Caki2 (cell line): ENCODE data around the gene PRICKLE2. TPM values are rescaled to one million over a fixed set of nuclear protein-coding genes. Genes with fewer than 3 reads are reported as not detected.

Experiments used
- DNase-seq: peaks from one replicate; pipeline ENCODE4 v3.0.0-alpha.2; 2015; ENCODE audit warnings: low read depth
- in situ Hi-C: cut with HindIII; loops from 2 replicates; pipeline ENCODE4 v1.10.0; 2016; ENCODE audit warnings: low sequenced_read_pairs, low pct_unique_long_range_greater_than_20kb, mixed read lengths
- total RNA-seq: library from RNA; depleted of rRNA; stranded (reverse); fragments of >200 nt; shearing (Covaris generic); gene quantifications from 2 replicates; pipeline ENCODE4 v1.2.3, GENCODE V29; 2014; ENCODE audit warnings: low replicate concordance

Gene PRICKLE2
- total RNA-seq, 1 experiment from 2014 or later, result 0.24 TPM

GRCh38 chr3:64078966-64079365 is 146.3 kb downstream of the PRICKLE2 start:
- in situ Hi-C loops, result no loop called here
- no peak for DNase-seq

DNA sequence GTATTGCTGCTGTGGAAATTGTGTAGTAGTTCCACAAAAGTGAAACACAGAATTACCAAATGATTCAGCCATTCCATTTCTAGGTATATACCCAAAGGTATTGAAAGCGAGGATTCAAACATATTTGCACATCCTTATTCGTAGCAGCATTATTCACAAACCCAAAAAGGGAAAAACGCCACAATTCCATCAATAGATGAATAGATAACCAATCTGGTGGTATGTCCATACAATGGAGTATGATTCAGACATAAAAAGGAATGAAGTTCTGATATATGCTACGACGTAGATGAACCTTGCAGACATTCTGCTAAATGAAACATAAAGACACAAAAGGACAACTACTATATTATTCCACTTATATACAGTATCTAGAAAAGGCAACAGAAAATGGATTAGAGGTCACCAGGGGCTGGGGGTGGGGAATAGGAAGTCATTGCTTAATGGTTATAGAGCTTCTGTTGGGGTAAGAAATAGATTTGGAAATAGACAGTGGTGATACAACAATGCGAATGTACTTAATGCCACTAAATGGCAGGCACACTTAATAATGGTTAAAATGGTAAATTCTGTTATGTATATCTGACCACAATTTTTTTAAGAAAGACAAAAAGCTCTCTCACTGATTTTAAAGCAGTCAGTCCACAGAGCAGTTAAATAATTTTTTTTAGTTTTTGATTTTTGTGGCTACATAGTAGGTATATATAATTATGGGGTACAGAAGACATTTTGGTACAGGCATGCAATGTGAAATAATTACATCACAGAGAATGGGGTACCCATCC is 150.2 kb downstream of the PRICKLE2 start:
- DNase-seq, result no peak
- in situ Hi-C loops, result no loop called here

GRCh38 chr3:64074060-64074459 is 151.2 kb downstream of the PRICKLE2 start:
- in situ Hi-C loops, result no loop called here

DNA sequence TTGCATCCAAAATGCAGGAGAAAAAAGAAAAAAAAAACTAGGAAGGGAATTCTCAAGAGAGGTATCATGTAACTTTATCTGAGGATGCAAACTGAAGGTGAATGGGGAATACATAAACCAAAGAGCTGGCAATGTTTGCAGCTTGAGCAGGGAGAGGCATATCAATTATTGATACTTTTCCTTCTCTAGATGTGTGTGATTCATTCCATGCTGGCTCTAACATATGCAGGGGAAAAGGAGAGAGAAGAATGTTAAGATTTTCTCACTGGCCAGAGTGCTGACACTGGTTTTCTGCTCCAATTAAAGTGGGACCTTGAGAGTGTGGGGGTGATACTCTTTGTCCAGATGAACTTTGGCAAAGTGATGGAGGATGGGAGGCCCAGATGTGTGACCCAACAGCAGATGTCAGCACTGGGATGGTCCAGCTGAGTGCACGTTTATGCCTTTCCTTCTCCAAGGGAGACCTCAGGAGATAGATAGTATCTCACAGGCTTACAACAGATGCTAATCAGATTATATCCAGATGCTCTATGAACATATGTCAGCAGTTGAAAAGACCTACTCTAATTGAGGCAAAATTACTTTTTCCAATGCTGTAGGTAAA is 152.0 kb downstream of the PRICKLE2 start:
- in situ Hi-C loops, result no loop called here
- no peak for DNase-seq

More at GRCh38 chr3:64074060-64074459, 151.2 kb downstream of the PRICKLE2 start:
- DNase-seq, result no peak

DNA sequence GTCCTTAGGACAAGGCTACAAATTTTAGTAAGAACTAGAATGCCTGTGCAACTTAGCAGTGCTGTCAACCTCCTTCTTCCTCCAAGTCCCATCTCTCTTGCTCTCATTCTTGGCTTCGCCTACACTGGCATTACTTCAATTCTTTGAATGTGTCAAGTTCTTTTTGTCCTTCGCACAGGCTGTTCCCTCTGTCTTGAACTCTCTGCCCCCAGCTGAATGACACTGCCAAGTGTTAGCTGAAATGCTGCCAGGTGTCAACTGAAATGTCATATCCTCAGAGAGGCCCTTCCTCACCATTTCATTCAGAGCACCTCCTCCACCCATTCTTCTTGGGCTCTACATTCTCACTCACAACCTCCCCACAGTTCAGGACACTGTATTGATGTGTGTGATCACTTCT is 153.1 kb downstream of the PRICKLE2 start:
- no peak for DNase-seq
- in situ Hi-C loops, result no loop called here

DNA sequence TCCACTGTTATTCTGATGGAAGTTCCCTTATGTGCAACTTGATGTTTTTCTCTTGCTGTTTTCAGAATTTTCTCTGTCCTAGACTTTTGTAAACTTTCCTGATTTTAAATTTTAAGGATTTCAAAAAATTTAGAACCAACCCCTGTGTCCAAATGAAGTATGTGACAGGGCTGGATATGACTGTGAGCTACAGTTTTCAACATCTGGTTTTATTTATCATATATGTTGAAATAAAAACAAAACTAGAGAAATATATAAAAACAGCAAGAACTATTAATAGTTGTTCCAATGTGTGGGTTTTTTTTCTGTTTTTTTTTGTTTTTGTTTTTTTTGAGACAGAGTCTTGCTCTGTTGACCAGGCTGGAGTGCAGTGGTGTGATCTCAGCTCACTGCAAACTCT is 154.6 kb downstream of the PRICKLE2 start:
- in situ Hi-C loops, result no loop called here

GRCh38 chr3:64067506-64068346 is 157.5 kb downstream of the PRICKLE2 start:
- DNase-seq, result no peak
- in situ Hi-C loops, result no loop called here

More for the DNA sequence above, 154.6 kb downstream of the PRICKLE2 start:
- DNase-seq, result no peak

DNA sequence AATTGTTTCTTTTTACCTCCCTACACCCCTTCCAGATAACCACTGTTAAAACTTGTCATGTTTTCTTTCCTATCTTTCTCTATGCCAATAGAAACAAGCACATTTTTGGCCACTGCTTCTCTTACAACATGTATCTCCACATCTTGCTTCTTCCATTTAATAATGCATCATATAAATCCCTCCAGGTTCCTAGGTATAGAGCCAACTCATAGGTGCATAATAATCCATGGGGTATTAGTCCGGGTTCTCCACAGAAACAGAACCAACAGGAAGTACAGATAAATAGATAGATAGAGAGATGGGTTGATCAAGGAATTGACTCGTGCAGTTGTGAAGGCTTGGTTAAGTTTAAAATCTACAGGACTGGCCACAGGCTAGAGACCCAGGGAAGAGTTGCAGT is 160.5 kb downstream of the PRICKLE2 start:
- in situ Hi-C loops, result no loop called here

DNA sequence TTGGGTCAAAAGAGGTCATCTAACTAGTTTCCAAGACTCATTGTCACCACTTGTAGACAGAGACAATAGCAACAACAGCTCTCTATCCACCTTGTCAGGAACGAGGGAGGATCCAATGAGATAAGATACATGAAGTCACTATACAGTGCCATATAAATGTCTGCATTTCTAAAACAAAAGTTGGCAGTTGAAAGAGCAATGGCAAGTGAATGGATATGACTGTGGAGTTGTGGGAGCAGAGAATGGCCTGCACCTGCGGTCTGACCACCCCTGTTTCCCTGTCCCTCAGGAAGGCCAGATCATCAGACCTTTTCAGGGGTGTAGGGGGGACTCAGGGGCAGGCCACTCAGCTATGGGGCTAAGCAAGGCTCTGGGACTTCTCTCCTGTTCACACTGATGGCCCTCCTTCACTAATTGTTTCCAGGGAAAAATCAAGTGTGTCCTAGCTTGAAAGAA is 161.3 kb downstream of the PRICKLE2 start:
- in situ Hi-C loops, result no loop called here
- no peak for DNase-seq

More for the DNA sequence above, 160.5 kb downstream of the PRICKLE2 start:
- DNase-seq, result no peak

GRCh38 chr3:64063207-64063982 is 161.9 kb downstream of the PRICKLE2 start:
- in situ Hi-C loops, result no loop called here
- DNase-seq, result no peak

GRCh38 chr3:64061628-64062027 is 163.6 kb downstream of the PRICKLE2 start:
- in situ Hi-C loops, result no loop called here

DNA sequence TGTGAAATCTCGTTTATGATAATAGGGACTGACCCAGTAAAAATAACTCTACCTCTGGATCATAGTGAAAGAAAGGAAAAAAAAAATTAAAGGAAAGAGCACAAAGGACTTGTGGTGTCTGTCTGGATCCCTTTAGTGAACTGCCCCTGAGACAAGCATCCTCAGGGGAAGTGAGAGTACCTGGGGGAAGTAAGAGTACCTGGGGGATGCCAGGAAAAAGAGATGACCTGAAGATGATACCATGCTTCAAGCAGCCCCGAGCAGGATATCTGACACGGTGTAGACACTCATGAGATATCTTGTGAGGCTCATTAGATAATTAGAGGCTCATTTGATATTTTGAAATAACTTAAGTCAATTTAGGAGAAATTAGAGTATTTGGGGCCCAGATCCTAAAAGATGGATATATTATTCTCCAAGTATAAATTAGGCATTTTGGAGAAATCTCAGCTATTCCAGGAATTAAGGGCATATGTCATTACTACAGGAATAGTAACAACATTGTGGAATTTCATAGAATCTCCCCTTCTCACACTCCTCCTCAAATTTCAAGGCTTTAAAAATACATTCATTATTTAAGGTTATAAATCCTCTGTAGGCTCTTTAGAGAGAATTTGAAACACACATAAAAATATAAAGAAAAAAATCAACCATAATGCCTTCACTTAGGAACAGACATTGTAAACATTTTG is 165.6 kb downstream of the PRICKLE2 start:
- no peak for DNase-seq
- in situ Hi-C loops, result no loop called here

More at GRCh38 chr3:64061628-64062027, 163.6 kb downstream of the PRICKLE2 start:
- DNase-seq, result no peak

DNA sequence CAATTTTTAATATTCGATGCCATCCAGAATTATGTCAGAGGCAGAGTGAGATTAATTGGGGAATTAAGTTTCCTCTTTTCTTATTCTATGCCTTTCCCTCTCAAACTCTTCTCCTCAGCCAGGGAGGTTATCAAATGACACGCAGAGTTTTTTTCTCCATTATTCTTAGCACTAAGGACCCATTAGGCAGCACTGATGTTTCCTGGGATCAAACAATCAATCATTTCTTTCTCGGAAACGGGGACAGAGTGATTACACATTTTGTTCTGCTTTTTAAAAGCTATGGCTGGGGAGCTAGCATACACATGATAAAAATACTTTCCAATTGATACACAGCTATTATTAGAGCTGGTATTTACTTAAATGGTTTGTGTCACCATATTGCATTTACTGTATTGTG is 166.7 kb downstream of the PRICKLE2 start:
- in situ Hi-C loops, result no loop called here

DNA sequence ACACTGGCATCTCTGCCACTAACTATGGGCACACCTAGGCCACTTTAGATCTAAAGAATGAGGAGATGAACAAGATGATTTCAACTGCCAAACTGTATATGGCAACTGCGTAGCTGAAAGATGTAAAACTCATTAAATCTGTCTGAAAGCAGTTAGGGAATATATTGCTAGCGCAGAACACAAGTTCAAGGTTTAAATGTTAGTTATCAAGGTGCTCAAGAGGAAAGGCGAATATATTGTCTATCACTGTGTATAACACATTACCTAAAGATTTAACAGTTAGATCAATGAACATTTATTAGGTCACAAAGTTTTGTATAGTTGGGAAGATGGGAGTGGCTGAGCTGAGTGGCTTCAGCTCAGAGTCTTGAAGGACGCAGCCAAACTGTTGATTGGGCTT is 168.0 kb downstream of the PRICKLE2 start:
- in situ Hi-C loops, result no loop called here
- DNase-seq, result no peak

More for the DNA sequence above, 166.7 kb downstream of the PRICKLE2 start:
- no peak for DNase-seq

DNA sequence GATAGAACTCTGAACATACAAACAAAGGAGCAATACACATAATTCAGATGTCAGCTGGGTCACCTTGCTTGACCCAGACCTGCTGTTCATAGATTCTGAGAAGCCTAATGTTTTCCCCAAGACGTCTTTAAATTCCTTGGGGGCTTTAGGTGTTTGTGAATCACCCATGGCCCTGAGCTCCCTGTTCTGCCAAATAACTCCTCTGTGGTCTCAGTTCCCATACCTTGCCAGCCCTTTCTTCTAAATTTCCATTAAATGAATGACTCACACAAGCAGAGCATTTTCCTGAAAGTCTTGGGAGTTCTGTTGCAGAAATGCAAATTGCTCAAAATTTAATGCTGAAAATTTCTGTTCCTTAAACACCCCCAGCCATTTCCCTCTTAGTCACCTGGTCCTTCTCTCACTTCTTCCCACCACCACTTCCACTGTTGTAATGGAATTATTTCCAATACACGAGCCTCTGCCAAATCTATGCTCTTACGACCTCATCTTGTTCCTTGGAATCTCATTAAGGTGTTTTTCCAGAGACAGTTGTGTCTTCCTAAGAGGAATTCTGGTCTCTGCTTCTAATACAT is 168.6 kb downstream of the PRICKLE2 start:
- DNase-seq, result no peak
- in situ Hi-C loops, result no loop called here

- no peak for DNase-seq
- in situ Hi-C loops, result no loop called here
These were observed 170.2 kb downstream of the PRICKLE2 start for GRCh38 chr3:64055076-64055475.

DNA sequence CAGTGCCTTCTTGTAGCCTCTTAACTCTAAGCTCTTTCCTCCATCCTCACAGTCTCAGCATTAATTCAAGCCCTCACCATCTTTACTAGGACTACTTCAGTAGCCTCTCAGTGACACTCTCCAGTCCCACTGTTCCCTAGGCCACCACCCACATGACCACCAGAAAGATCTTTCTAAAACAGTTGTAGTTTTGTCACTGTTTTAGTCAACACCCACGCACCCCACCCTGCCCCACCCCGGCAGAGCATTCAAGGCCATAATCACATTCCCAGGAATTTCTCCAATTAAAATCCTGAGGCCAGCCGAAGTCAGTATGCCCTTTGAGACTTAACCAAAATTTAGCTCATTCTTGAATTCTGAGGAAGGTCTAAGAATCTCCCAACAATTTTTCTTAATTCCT is 170.8 kb downstream of the PRICKLE2 start:
- no peak for DNase-seq
- in situ Hi-C loops, result no loop called here
